ENCODE data around the gene OVOL2.

- TF ChIP-seq POLR2A (IDR thresholded peaks at IDR 0.05) (no peak), CTCF (IDR thresholded peaks at IDR 0.05) (peak; percentile 93 to 99 (median 98))
Measured at GRCh38 chr20:17995967-17996819, 61.5 kb downstream of the OVOL2 start.
